ENCODE results near the gene RANBP9.

RANBP9 gene

GRCh38 chr6:13581700-13582229 is 129.9 kb downstream of the RANBP9 start:
- H3K27ac ChIP-seq = no peak overlapping the region
- TF ChIP-seq CTCF (conservative IDR thresholded peaks at IDR 0.05) = no peak

DNA sequence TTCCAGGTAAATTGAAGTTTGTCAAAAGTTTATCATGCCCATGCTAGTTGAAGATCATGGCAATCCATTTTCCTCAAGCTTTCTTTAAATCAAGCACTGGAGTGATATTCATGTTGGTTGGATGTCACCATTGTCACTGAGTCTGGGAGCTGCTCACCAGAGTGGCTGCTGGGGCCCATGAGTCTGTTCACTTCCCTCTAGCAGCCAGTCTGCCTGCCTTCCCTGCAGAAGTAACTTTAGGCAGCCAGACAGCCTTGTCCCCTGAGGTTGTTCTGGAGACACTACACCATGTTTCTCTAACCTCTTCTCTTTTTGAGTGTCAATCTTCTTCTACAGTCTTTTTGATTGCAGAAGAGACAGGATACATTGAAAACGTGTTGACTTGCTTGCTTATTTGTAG is 131.7 kb downstream of the RANBP9 start:
- H3K27ac ChIP-seq = no peak overlapping the region
- TF ChIP-seq CTCF (conservative IDR thresholded peaks at IDR 0.05) = no peak

DNA sequence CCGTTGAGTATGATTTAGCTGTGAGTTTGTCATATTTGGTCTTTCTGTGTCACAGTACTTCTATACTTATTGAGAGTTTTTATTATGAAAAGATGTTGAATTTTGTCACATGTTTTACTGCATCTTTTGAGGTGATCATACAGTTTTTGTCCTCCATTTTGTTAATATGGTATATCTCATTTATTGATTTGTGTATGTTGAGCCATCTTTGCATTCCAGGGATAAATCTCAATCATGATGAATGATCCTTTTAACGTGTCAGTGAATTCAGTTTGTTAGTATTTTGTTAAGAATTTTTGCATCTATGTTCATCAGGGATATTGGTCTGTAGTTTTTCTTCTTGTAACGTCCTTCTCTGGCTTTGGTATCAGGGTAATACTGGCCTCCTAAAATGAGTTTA is 133.7 kb downstream of the RANBP9 start:
- TF ChIP-seq CTCF (conservative IDR thresholded peaks at IDR 0.05) = no peak
- H3K27ac ChIP-seq = no peak overlapping the region

GRCh38 chr6:13576017-13576416 is 135.6 kb downstream of the RANBP9 start:
- no peak overlapping the region for H3K27ac ChIP-seq
- no peak for TF ChIP-seq CTCF (conservative IDR thresholded peaks at IDR 0.05)

DNA sequence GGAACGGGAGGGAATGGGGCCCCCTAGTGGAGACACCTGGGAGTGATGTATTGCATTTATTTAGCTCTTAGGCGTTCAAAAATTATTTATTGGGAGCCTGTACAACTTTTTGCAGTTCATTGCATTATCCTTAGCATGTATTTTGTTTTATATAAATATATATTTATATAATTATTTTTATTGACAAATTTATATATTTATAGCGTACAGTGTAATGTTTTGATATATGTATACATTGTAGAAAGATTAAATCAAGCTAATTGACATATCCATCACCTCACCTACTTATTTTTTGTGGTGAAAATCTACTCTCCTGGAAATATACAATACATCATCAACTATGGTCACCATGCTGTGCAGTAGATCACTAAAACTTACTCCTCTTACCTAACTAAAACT is 136.3 kb downstream of the RANBP9 start:
- peak; percentile 57 for TF ChIP-seq CTCF (conservative IDR thresholded peaks at IDR 0.05)
- peak overlapping the region; percentile 74; the same call in 1 of the 2 replicates for H3K27ac ChIP-seq

DNA sequence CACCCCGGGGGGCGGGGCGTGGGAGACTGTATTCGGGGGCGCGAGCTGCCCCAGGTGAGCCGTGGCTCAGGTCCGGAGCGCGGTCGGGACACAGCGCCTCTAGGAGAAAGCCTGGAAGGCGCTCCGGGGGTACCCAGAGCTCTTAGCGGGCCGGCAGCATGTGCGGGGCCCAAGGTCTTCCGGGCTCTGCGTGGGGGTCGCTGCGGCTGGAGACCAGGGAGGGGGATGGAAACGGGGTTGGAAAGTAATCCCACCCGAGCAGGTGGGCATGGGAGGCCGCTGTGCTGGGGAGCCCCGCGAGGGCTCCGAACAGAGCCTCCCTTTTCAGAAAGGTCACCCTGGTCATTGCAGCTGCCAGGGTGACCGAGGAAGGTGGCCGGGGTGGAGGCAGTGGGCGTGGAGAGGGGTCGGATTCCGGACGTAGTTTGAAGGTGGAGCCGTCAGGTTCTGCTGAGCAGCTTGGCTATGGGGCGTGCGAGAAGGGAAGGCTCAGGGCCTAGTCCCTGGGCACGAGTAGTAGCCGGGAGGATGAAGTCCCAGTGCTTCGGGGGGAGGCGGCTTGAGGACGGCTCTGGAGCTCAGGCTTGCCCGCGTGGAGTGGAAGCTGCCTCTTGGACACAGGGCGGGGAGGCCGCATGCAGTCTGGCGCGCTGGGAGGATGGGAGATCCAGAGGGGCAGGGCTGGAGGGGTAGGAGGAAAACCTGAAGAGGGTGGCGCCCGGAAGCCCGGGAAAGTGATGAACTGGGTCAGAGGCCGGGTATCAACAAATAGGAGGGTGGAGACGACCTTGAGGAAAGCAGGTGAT is 136.9 kb downstream of the RANBP9 start, which contains the start of gene SIRT5:
Gene SIRT5, plus strand, starts transcription at position 31 of the 806 bp plus-strand sequence. CDS start 9,510 bp downstream, outside the sequence.
- peak within 1 kb of the TSS; percentile 74 for H3K27ac ChIP-seq
- TF ChIP-seq CTCF (conservative IDR thresholded peaks at IDR 0.05) = no peak

DNA sequence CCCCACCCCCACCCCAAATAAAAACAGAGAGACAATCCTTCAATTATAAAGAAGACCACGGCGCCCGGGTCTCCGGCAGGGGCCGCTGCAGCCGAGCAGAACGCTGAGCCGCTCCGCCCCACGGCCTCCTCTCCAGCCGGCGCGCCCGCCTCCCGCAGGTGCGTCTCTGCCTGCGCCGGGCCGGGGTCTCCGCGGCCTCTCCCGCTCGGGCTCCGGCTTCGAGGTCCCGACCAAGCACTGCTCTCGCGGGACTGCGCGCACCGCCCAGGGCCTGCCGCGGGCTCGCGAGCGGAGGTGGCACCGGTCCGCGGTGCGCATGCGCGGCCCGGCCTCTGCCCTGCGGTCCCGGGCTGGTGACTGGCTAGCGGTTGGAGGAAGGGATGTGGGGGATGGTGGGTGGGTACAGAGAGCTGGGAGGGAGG is 137.5 kb downstream of the RANBP9 start:
- H3K27ac ChIP-seq = peak overlapping the region; percentile 74
- peak; percentile 59 for TF ChIP-seq CTCF (conservative IDR thresholded peaks at IDR 0.05)
